ENCODE data around the gene APP.
A peak's percentile ranks its signal among the peaks of the same experiment; 100 is the strongest.

APP gene

GRCh38 chr21:26167593-26167992 is 3.0 kb downstream of the APP start:
- H3K4me3 ChIP-seq, result peak overlapping the region in 1 of 7 experiments; percentile 9

DNA sequence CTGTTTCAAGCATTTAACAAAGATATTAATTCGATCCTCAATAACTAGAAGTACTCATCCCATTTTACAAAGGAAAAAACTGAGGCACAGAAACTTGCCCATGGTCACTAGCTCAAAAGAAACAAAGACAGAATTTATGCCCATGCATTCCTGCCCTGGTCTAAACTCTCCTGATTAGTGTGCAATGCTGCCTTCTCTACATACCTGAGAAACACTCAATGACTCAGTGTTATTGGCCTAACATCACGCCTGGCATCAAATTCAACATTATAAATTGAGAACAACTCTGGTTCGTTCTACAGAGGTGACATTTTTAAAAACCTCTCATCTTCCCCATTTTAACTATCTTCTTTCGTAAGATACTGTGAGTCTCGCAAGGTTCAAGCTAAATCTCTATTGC is 5.2 kb downstream of the APP start:
- Histone ChIP-seq H3K27ac (peak overlapping the region in 1 of 21 experiments; percentile 5), H3K4me3 (no peak overlapping the region)

More at GRCh38 chr21:26167593-26167992, 3.0 kb downstream of the APP start:
- H3K27ac ChIP-seq, result peak overlapping the region in 5 of 21 experiments; percentile 13 to 32 (median 20)

- Histone ChIP-seq H3K27ac (no peak overlapping the region), H3K4me3 (no peak overlapping the region)
Measured at GRCh38 chr21:26164311-26164710, 6.3 kb downstream of the APP start.

- no peak overlapping the region for H3K27ac ChIP-seq
- no peak overlapping the region for H3K4me3 ChIP-seq
Measured at GRCh38 chr21:26162081-26162480, 8.5 kb downstream of the APP start.

DNA sequence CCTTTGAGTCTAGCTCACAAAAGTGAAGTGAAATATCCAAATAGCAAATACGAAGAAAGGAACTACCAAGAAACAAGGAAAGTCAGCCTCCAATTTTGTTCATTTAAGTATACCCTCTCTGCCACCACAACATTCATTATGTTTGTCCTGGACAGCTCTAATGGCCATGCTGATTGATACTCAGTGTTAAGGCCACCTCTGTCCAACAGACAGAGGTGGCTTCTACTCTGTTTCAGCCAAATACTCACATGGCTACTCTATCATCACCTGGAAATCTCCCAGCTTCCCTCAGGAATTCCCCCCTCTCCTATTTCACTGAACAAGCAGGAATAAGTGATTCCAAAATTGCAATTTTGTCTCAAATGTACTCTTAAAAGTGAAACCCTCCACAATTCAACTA is 10.7 kb downstream of the APP start:
- no peak overlapping the region for H3K27ac ChIP-seq
- no peak overlapping the region for H3K4me3 ChIP-seq

- no peak overlapping the region for H3K4me3 ChIP-seq
- peak overlapping the region in 1 of 21 experiments; percentile 31 for H3K27ac ChIP-seq
Measured at GRCh38 chr21:26157801-26158200, 12.8 kb downstream of the APP start.

- Histone ChIP-seq H3K4me3 (no peak overlapping the region), H3K27ac (no peak overlapping the region)
Measured at GRCh38 chr21:26154753-26155152, 15.8 kb downstream of the APP start.

DNA sequence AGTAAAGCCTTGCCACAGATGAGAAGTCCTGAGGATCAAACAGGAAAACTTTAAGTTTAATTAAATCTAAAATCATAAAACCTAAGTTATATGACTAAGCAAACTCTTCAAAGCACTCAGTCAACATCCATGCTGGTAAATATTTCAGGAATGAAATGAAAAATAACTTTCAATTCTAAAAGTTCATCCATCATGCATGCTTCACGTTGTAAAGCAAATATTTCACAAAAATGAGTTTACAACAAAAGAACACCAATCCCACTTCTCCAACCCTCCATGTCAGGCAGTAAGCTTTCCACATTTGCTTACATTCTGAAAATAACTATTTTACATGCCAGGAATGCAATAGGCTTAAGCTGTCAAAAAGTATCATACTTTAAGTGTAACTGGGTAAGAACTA is 16.8 kb downstream of the APP start:
- H3K4me3 ChIP-seq, result no peak overlapping the region
- no peak overlapping the region for H3K27ac ChIP-seq

- Histone ChIP-seq H3K4me3 (no peak overlapping the region), H3K27ac (peak overlapping the region in 5 of 21 experiments; percentile 11 to 64 (median 33))
Measured at GRCh38 chr21:26148840-26149354, 21.7 kb downstream of the APP start.

GRCh38 chr21:26148071-26148839 is 22.3 kb downstream of the APP start:
- Histone ChIP-seq H3K4me3 (no peak overlapping the region), H3K27ac (peak overlapping the region in 6 of 21 experiments; percentile 7 to 64 (median 29))

GRCh38 chr21:26147535-26147934 is 23.0 kb downstream of the APP start:
- H3K4me3 ChIP-seq, result no peak overlapping the region
- peak overlapping the region in 1 of 21 experiments; percentile 47 for H3K27ac ChIP-seq

DNA sequence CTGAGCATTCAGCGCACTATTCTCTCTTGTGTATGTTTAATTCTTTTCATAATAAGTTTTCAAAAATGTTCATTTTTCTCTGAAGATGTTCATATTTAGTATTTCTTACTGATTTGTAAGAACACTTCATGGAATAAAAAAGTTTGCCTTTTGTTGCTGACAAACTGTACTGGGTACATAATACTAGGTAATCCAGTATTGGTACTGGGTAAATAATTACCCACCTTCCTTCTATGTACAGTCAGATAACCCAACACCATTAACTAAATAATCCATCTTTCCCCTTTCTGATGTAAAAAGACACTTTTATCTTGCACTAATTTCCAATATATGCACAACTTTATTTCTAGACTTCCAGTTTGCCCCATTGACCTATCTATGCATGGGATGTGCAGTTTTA is 23.9 kb downstream of the APP start:
- Histone ChIP-seq H3K27ac (no peak overlapping the region), H3K4me3 (no peak overlapping the region)

GRCh38 chr21:26144031-26144430 is 26.5 kb downstream of the APP start:
- Histone ChIP-seq H3K27ac (no peak overlapping the region), H3K4me3 (no peak overlapping the region)

GRCh38 chr21:26142363-26142762 is 28.2 kb downstream of the APP start:
- Histone ChIP-seq H3K27ac (no peak overlapping the region), H3K4me3 (no peak overlapping the region)

GRCh38 chr21:26140926-26141325 is 29.6 kb downstream of the APP start:
- H3K4me3 ChIP-seq, result no peak overlapping the region
- peak overlapping the region in 1 of 21 experiments; percentile 8 for H3K27ac ChIP-seq

DNA sequence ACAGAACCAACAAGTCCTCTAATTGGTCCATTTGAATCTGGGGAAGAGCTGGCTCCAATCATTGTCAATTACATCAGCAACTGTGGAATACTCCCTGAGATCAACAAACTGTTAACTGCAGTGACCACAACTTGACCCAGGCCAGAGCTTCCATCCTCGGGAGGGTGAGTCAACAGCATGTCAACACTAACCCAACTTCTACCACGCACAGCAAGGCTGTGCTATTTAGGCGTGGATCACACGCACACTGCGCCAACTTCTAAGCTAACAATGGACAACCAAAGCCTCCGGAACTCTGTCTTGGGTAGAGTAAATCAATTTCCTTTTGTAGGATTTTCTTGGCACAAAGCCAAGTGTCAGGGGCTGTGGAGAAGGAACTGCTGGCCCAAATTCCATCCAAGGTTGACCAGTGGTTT is 30.4 kb downstream of the APP start:
- H3K27ac ChIP-seq, result peak overlapping the region in 1 of 21 experiments; percentile 8
- H3K4me3 ChIP-seq, result no peak overlapping the region

GRCh38 chr21:26138615-26139257 is 31.8 kb downstream of the APP start:
- Histone ChIP-seq H3K27ac (no peak overlapping the region), H3K4me3 (no peak overlapping the region)

GRCh38 chr21:26137379-26138060 is 33.0 kb downstream of the APP start:
- Histone ChIP-seq H3K27ac (no peak overlapping the region), H3K4me3 (no peak overlapping the region)

GRCh38 chr21:26136671-26137070 is 33.9 kb downstream of the APP start:
- Histone ChIP-seq H3K4me3 (no peak overlapping the region), H3K27ac (no peak overlapping the region)

- Histone ChIP-seq H3K27ac (no peak overlapping the region), H3K4me3 (no peak overlapping the region)
Measured at GRCh38 chr21:26135520-26135919, 35.0 kb downstream of the APP start.

Data from skin epidermis (tissue), 12 donors.